ENCODE measurements around the gene CRYGC.
"Not testable (repeated sequence)": the region's sequence is repeated elsewhere in the genome, so short reads cannot be mapped to it uniquely, and the experiment has no call there.

The CRYGC gene

DNA sequence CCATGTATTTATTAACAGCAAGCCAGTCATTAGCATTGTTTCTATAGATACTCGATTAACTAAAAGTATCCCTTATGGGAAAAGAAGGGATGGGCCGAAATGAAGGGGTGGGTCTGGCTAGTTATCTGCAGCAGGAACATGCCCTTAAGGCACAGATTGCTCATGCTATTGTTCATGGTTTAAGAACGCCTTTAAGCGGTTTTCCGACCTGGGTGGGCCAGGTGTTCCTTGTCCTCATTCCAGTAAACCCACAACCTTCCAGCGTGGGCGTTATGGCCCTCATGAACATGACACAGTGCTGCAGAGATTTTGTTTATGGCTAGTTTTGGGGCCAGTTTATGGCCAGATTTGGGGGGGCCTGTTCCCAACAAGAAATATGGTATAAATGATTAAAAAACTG, 8.7 kb upstream of the CRYGC start:
- not testable (repeated sequence) for H3K4me3 ChIP-seq (ENCODE audit: low read depth, low read length)

GRCh38 chr2:208136716-208137094, 7.1 kb upstream of the CRYGC start:
- H3K4me3 ChIP-seq (ENCODE audit: low read depth, low read length), result no peak overlapping the region

DNA sequence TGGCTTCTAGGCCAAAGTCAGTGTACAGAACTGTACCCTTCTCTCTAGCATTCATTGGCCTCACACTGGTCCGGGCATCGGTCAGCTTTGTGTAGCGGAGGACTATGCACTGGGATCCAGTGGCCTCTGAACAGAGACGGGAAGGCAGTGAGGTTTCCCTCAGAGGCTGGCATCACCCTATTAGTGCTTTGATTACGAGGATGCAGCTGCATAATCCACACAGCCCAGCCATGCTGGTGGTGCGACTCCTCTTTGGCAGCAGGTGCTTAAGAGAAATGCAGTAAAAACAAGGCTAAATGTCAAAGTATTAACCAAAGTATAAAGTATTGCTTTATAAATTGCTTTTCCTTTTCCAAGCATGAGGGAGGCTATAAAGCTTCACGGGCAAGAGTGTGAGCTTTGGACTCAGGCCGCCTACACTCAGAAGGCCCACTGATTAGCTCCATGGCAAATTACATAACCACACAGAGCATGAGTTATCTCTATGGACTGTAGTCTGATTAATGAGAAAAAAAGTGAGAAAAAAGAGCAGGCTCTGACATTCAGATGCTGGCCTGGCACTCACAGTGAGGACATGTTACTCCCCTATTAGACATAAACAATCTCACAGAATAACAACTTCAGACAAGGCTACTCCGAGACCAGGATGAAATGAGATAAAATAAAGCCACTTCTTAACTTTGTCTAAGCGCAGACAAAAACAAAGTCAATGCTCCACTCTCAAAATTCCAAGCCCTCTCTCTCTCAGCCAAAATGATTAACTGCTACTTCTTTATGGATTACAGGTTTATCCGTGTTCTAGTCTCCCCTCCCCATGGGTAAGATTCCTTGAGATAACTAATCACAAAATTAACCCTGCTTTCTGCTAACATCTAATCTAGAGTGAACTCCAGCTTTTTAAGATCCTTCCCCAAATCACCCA, 6.4 kb upstream of the CRYGC start:
- no peak overlapping the region for H3K4me3 ChIP-seq (ENCODE audit: low read depth, low read length)

- no peak overlapping the region for H3K4me3 ChIP-seq (ENCODE audit: low read depth, low read length)
Observed at GRCh38 chr2:208134928-208135586, 5.4 kb upstream of the CRYGC start.

- no peak overlapping the region for H3K4me3 ChIP-seq (ENCODE audit: low read depth, low read length)
Observed at GRCh38 chr2:208130712-208131110, 1.1 kb upstream of the CRYGC start.

DNA sequence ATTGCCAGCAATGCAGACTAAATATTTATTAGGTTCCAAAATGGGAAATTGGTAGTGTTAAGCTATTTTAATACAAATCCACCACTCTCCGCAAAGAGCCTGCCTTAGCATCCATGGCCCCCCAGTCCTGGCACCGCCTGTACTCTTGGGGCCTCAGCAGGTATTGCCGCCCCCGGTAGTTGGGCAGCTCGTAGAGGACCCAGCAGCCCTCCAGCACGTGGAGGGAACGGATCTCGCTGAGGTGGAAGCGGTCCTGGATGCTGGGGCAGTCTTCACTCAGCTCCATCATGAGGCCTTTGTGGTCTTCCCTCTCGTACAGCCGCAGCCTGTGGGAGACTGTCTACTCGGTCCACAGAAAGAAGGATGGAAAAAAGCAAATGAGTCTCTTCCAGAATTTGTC, 1.5 kb downstream of the CRYGC start:
- H3K4me3 ChIP-seq (ENCODE audit: low read depth, low read length), result no peak overlapping the region

- no peak overlapping the region for H3K4me3 ChIP-seq (ENCODE audit: low read depth, low read length)
Observed at GRCh38 chr2:208127090-208127489, 2.5 kb downstream of the CRYGC start.

GRCh38 chr2:208125251-208125650, 4.4 kb downstream of the CRYGC start:
- H3K4me3 ChIP-seq (ENCODE audit: low read depth, low read length), result no peak overlapping the region

GRCh38 chr2:208124013-208124715, 5.5 kb downstream of the CRYGC start, which contains the start of gene CRYGD:
Gene CRYGD, minus strand, starts transcription at chr2:208124524. Its CDS starts 51 bp downstream, at chr2:208124473.
- not testable (repeated sequence) for H3K4me3 ChIP-seq (ENCODE audit: low read depth, low read length)

GRCh38 chr2:208122248-208122647, 7.4 kb downstream of the CRYGC start:
- H3K4me3 ChIP-seq (ENCODE audit: low read depth, low read length), result no peak overlapping the region

- no peak overlapping the region for H3K4me3 ChIP-seq (ENCODE audit: low read depth, low read length)
Observed at GRCh38 chr2:208118918-208119317, 10.7 kb downstream of the CRYGC start.

DNA sequence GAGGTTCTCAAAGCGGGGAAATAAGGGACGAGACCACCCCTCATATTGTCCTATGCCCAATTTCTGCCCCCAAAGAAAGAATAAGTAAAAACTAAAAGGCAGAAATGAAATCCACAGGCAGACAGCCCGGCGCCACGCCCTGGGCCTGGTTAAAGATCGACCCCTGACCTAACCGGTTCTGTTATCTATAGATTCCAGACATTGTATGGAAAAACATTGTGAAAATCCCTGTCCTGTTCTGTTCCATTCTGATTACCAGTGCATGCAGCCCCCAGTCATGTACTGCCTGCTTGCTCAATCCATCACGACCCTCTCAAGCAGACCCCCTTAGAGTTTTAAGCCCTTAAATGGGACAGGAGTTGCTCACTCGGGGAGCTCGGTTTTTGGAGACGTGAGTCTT, 12.2 kb downstream of the CRYGC start:
- not testable (repeated sequence) for H3K4me3 ChIP-seq (ENCODE audit: low read depth, low read length)

DNA sequence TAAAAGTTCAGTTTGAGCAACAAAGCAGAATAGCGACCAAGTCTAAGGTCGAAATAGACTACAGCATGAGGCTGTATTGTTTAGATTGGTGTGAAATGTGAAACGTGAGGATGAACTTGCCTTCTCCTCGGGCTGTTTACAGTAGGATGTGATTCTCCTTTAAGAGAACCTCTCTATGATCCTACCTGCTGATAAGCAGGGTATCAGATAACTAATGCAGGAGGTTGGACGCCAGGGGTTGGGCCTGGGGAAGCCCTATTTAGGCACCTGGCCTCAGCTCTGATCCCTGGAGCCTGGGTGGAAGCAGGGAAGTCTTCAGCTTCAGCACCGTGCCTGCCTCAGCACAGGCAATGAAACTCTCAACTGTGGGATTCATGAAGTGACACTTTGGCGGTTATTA, 16.7 kb downstream of the CRYGC start:
- no peak overlapping the region for H3K4me3 ChIP-seq (ENCODE audit: low read depth, low read length)

DNA sequence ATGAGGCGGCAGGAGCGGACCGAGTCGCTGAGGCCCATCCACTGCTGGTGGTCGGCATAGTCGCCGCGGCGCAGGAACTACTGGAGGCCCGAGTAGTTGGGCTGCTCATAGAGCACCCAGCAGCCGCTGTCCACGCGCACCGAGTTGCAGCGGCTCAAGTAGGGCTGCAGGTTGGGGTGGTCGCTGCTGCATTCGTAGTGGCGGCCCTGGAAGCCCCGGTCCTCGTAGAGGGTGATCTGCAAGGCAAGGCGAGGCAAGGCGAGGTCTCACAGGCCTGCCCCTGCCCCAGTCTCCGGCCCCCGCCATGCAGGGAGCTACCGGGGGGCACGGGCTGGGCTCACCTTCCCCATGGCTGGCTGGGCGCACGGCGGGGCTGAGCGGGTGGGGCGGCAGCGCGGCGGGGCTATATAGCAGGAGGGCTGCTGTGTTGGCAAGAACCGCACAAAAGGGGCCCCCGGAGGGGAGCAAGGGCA, 17.3 kb downstream of the CRYGC start:
- not testable (repeated sequence) for H3K4me3 ChIP-seq (ENCODE audit: low read depth, low read length)

- no peak overlapping the region for H3K4me3 ChIP-seq (ENCODE audit: low read depth, low read length)
Observed at GRCh38 chr2:208103616-208104015, 26.0 kb downstream of the CRYGC start.

DNA sequence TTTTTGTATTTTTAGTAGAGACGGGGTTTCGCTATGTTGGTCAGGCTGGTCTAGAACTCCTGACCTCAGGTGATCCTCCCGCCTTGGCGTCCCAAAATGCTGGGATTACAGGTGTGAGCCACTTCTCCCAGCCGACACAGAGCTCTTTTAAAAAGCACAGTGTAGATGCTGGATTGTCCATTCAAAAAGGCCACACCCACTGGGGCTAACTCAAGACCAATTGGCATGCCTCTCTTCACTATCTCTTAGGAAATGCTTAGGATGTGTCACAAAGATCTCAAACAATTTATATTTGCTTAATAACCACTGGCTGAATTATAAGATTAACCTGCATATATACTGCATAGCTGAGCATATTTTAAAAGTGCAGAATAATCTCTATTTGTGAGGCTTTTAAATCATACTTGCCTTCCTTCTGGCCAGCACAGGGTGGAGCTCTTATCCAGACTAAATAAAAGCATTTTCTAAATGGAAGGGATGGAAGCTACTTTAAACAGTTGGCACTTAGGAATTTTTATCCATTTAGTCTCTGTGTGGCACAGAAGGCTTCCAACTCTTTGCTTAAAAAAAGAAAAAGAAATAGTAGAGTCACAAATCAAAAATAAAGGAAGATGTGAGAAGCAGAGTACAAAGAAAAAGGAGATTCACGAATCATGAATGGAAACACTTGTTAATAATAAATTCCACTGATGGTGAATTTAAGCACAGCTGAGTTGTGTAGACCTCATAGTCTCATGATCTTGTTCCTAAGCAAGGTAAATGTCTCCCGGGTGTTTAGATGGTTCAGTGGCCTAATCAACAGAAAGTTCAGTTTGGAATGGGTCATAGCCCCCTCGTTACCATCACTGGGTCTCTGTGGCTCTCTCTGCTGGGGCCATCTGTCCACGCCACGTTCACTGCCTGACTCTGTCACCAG, 27.7 kb downstream of the CRYGC start:
- H3K4me3 ChIP-seq (ENCODE audit: low read depth, low read length), result no peak overlapping the region

- no peak overlapping the region for H3K4me3 ChIP-seq (ENCODE audit: low read depth, low read length)
Observed at GRCh38 chr2:208099682-208100470, 29.8 kb downstream of the CRYGC start.

- not testable (repeated sequence) for H3K4me3 ChIP-seq (ENCODE audit: low read depth, low read length)
Observed at GRCh38 chr2:208098701-208099100, 30.9 kb downstream of the CRYGC start.

GRCh38 chr2:208098267-208098666, 31.4 kb downstream of the CRYGC start:
- H3K4me3 ChIP-seq (ENCODE audit: low read depth, low read length), result no peak overlapping the region

DNA sequence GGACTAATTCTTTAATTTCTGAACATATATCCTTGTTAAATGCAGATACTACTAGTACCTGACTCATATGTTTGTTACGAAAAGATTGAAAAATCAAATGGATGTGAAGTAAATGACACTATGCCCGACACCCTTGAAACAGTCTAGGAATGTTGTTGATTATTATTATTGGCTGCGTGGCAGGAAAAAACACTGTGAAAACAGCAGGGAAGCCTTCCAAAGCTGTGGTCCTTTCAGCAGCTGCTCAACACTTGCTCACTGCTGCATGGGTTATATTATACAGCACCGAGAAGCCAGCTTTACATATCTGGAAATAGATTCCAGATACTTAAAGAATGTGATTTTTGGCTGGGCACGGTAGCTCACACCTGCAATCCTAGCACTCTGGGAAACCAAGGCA, 31.8 kb downstream of the CRYGC start:
- H3K4me3 ChIP-seq (ENCODE audit: low read depth, low read length), result no peak overlapping the region
